ENCODE results near the gene OXSM.

DNA sequence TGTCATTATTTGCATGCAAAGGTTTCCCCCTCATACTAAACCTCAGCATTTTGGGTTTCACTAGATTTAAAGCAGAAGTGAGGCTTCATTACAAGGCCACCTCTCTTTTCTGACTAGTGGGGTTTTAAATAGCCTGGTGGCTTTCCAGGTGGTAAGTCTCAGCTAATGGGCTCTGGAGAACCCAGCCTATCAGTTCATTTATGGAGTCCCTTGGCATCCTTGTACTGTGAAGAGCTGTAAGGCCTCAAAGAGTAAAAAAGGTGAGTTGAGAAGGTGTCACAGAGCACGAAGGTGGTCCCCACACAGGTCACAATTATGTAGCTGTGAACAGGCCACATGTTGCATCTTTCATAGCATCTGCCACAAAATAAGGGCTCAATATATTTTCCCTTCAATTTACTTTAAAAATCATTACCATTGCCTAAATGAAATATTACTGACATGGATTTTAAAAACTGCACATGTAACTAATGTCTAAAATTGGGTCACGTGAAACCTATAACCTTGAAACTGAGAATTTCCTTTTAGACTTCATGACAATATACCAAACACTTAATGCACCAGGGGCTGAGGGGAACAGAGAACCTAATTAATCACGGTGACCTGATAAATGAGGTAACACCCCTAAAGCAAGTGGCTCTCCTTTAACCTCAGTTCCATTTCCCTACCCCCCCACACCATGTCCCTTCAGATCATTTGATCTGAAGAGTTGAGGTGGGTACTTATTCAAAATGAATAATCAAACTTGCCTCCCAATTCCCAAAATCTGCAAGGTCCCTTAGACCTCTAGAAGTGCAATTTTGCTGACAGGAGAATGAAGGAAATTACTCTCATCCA, 7.9 kb upstream of the OXSM start:
- TF ChIP-seq, protein P1, sequence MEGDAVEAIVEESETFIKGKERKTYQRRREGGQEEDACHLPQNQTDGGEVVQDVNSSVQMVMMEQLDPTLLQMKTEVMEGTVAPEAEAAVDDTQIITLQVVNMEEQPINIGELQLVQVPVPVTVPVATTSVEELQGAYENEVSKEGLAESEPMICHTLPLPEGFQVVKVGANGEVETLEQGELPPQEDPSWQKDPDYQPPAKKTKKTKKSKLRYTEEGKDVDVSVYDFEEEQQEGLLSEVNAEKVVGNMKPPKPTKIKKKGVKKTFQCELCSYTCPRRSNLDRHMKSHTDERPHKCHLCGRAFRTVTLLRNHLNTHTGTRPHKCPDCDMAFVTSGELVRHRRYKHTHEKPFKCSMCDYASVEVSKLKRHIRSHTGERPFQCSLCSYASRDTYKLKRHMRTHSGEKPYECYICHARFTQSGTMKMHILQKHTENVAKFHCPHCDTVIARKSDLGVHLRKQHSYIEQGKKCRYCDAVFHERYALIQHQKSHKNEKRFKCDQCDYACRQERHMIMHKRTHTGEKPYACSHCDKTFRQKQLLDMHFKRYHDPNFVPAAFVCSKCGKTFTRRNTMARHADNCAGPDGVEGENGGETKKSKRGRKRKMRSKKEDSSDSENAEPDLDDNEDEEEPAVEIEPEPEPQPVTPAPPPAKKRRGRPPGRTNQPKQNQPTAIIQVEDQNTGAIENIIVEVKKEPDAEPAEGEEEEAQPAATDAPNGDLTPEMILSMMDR (conservative IDR thresholded peaks at IDR 0.05): no peak
- TF ChIP-seq ZFX (IDR thresholded peaks at IDR 0.05): no peak
